GM18873 (cell line): ENCODE data around the gene POU3F1.

Experiments
- ATAC-seq: cut with Tn5 transposase; IDR thresholded peaks from one replicate; pipeline ENCODE4 v1.9.1; 2021; ENCODE audit warnings: mild to moderate bottlenecking, moderate library complexity, moderate number of reproducible peaks; ENCODE audit not compliant: unreplicated experiment, low FRiP score

POU3F1 gene

GRCh38 chr1:38046333-38046883, at the start of gene POU3F1:
TSS of gene POU3F1 (minus strand) at chr1:38046793. CDS start at chr1:38046743, 50 bp downstream.
- no peak for ATAC-seq

GRCh38 chr1:38095454-38095931, 48.9 kb upstream of the POU3F1 start:
- ATAC-seq: no peak

GRCh38 chr1:38094711-38095290, 48.2 kb upstream of the POU3F1 start:
- no peak for ATAC-seq

- no peak for ATAC-seq
These were observed 47.3 kb upstream of the POU3F1 start for GRCh38 chr1:38093569-38094520.

DNA sequence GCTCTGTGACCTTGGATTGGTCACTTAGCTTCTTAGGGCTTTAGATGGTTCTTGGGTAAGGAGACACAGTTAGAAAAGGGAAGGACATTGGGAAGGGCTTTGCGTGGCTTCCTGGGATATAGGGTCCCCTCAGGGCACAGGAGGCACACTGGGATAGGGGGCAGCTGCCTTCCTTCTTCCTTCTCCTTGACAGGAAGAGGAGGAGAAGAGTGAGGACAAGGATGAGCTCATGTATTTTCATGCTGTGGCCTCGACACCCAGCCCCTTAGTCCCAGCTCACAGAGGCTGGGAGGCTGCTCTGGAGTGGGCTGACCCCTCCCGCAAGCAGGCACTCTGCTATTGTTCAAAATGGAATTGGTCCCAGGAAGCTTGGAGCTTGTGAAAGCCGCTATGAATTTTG, 45.7 kb upstream of the POU3F1 start:
- no peak for ATAC-seq

DNA sequence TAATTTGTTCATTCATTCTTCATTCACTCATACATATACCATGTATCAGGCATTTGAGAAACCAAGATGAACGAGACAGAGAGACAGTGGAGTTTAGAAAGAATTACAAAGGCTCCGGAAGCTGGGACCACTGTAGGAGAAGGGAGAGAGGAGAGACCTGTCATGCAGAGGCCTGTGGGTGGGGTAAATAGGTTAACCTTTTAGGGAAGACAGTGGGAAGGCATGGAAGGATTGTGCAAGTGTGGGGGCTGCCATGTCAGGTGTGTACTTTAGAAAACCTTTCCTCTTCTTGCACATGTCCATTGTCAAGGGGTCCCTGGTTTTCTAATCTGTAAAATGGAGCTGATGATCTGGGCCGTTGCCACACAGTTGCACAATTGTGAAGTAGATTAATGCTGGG, 44.2 kb upstream of the POU3F1 start:
- ATAC-seq: no peak

- no peak for ATAC-seq
These were observed 43.2 kb upstream of the POU3F1 start for GRCh38 chr1:38089712-38090360.

DNA sequence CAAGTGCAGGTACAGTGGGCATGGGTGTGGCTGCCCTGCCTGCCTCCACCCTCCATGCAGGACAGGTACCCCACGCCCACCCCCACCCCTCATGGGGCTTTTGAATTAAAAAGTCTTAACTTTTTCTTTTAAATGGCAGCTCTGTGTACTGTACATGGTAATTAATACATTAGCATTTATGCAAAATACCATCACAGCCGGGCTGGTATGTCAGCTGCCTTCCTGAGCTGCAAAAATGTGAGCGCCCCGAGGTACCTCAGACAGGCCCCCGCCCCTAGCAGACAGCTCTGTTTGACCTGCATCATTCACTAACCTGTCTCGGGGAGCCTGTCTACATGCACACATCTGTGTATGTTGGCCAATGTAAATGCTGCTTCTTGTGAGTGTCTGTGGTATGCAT, 42.2 kb upstream of the POU3F1 start:
- ATAC-seq: no peak

GRCh38 chr1:38088366-38088765, 41.8 kb upstream of the POU3F1 start:
- ATAC-seq: no peak

- no peak for ATAC-seq
These were observed 41.1 kb upstream of the POU3F1 start for GRCh38 chr1:38087676-38088075.

DNA sequence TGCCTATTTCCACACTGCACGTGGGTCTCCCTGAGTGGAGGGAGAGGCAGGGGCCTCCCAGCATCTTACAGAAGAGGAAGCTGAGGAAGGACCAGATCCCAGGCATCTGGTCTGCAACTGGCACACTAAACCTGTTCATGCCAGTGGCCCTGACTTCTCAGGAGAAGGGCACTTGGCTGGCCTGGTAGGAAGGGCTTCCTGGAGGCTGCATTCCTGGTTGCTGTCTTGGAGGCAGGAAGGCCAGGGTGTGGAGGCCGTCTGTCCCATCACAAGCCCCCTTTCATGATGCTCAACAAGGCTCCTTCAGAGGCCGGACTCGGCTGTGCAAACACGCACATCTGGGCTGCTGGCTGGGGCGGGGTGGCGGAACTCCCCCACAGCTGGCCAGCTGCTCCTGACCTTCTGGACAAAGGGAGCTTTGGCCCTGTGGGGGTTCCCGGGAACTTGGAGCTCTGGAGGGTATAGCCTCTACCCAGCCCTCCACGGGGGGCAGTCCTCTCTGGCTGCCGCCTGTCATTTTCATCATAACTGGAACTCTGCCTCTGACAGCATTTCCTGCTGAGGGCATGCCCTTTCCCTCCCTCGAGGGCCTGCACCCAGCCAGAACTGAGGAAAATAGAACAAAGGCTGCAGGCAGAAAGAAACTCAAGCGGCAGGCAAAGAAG, 39.2 kb upstream of the POU3F1 start:
- ATAC-seq: no peak

- no peak for ATAC-seq
These were observed 38.1 kb upstream of the POU3F1 start for GRCh38 chr1:38084700-38085099.

DNA sequence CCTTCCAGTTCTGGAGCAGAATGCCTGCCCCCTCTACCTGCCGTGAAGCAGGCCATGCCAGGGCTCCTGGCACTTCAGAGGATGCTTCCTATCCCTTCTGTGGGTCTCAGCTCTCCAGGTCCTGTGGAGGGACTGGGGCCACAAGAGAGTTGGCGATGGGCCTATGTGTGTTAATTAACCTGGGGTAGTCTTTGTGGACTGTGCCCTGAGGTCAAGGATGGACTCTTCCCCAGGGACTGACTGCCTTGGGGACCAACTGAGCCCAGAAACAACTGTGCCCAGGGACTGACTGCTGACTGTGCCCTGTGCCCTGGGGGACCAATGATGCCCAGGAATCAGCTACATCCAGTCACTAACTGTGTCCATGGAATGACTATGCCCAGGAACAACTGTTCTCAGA, 37.5 kb upstream of the POU3F1 start:
- no peak for ATAC-seq

DNA sequence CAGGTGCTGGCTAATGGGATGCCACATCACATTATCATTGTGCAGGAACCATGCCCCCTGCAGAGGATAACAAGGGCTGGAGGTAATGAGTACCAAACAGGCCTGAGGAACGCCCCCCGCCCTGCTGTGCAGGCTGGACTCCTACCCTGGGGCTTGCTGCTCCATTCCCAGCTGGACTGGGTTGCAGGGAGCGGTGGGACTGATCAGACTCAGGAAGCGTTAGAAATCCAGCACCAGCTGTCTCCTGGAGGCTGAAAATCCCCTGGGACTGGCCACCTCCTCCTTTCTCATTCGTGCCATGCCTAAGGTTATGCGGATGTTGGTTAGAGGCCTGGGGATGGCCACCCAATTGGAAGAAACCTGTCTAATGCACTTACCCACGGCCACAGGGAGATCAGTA, 36.9 kb upstream of the POU3F1 start:
- ATAC-seq: no peak

DNA sequence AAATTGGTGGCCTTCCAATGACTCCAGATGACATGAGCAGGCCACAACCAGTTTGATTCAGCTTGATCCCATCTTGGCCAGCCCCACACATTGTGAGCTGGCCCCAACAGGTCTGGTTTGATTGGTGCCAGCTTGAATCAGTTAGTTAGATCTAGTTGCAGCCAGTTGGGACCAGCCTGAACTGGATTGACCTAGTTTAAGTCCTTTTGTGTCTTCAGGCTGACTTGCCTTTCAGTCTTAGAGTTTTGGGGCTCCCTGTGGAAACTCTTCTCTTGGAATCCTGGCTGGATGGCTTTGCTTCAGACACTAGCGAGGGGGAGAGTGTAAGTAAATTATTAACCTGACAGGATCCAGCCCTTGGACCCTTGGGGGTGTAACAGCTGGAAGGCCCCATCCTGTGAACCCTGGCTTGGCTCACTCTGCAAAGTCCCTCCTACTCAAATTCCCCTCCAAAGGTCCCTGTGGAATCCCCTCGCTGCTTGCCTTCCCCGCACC, 36.2 kb upstream of the POU3F1 start:
- no peak for ATAC-seq

GRCh38 chr1:38079019-38079418, 32.4 kb upstream of the POU3F1 start:
- ATAC-seq: no peak

DNA sequence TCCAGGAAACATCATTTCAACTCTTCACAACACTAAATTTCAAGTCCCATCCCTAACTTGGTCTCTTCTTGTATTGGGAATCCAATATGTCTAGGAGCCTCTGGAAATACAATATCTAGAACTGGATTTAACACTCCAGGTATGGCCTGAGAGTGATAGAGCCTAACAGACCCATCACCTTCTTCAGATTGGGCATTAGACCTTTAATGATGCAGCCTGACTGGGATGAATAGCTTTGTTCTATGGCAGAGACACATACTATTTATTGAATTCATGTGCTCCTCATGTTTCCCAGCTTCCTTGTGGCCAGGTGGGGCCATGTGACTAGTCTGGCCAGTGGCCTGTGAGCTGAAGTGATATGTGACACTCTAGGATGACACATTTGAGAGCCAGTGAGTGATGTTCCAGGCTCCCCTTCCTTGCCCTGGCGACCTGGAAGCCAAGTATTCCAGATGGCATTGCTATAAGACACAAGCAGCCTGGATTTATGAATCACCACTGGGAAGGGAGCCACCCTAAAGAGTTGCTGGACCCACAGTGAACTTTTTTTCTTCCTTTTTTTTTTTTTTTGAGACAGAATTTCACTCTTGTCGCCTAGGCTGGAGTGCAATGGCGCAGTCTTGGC, 31.0 kb upstream of the POU3F1 start:
- ATAC-seq: no peak

DNA sequence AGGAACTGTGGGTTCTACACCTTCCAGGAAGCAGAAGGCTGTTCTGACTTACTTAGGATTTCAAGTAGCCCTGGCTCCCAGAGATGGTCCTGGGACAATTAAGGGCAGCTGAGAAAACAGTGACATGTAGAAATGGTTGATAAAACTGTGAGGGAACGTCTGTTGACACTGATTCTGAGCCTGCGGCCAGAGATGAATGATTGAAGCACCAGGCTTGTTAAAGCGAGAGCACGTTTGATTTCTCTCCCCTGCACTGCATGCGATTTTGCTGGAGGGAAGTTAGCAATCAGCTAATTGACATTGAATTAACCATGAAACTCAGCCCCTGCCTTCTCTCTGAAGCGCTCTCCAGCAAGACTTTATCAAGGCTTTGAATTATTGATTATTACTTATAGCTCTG, 29.9 kb upstream of the POU3F1 start:
- ATAC-seq: no peak

DNA sequence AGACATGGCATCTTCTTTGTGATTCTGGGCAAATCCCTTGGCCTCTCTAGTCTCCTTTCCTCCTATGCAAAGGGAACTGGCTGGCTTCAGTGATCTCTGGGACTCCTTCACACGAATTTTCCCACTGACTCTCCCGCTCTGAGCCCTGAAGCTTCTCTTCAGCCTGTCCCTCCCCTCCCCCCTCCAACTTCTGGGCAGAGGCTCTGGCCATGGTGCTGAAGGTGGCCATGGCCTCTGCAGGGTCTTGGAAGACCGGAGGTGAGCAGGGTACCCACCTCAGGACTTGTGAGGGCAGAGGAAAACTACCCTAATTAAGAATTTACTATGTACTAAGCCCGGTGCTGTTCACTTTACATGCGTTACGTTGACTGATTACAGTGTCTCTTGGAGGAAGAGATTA, 29.4 kb upstream of the POU3F1 start:
- no peak for ATAC-seq

DNA sequence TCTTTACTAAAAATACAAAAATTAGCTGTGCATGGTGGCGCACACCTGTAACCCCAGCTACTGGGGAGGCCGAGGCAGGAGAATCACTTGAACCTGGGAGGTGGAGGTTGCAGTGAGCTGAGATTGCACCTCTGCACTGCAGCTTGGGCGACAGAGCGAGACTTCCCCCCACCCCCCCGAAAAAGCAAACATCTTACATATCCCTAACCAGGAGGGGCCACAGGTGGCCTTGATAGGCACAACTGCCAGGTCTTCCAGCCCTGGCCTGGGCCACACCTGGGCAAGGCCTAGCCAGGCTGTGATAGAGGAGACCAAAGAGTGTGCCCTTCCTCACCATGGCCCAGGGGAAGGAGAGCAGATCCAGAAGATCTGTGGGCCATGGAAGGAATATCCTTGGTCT, 28.6 kb upstream of the POU3F1 start:
- no peak for ATAC-seq
